ENCODE results near the gene PRR14.

GRCh38 chr16:30633526-30633925 is 17.2 kb upstream of the PRR14 start:
- TF ChIP-seq REST (IDR thresholded peaks at IDR 0.05; ENCODE audit: insufficient replicate concordance, low read depth) (no peak), CTCF (IDR thresholded peaks at IDR 0.05; ENCODE audit: insufficient read depth, low read length) (no peak), POLR2AphosphoS5 (IDR thresholded peaks at IDR 0.05; ENCODE audit: low read depth) (no peak), GABPA (IDR thresholded peaks at IDR 0.05; ENCODE audit: low read depth) (no peak), SPI1 (IDR thresholded peaks at IDR 0.05; ENCODE audit: borderline replicate concordance, low read depth) (no peak)
